Islet precursor cell (in vitro differentiated cells): Measurements from ENCODE around the gene CD109.
"Not testable (repeated sequence)": the region's sequence is repeated elsewhere in the genome, so short reads cannot be mapped to it uniquely, and the experiment has no call there.

Experiments
- DNase-seq: peaks from one replicate; pipeline ENCODE4 v3.0.0-alpha.2; 2018

Gene CD109

DNA sequence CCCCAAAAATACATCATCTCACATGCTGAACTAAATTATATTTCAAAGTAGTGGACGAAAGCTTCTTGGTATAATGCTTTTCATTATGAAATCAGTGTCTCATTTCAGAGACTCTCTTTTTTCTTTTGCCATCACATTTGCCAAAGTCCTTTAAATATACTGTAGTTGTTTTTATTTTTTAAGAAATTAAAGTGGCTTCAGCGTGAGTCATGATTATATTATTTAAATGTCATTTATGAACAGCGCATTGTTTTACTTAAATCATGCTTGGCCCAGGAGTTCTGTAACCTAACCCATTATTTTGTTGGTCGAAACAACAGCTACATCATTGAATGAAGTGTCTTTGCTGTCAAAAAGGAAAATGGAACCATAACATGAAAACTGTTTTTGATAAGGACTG is 100.9 kb downstream of the CD109 start:
- DNase-seq, result no peak

DNA sequence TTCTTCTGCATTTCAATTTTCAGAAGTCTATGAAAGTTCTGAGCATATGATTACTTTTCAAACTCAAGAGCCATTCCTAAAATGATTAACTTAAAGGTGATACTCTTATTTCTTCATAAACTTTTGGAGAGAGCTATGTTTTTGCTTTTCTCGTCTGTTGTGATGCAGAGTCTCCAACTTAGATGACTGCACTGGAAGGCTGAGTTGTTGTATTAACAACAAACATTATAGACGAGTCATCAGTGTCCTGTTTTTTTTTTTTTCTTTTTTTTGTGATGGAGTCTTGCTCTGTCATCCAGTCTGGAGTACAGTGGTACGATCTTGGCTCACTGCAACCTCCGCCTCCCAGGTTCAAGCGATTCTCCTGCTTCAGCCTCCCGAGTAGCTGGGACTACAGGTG is 101.9 kb downstream of the CD109 start:
- no peak for DNase-seq

DNA sequence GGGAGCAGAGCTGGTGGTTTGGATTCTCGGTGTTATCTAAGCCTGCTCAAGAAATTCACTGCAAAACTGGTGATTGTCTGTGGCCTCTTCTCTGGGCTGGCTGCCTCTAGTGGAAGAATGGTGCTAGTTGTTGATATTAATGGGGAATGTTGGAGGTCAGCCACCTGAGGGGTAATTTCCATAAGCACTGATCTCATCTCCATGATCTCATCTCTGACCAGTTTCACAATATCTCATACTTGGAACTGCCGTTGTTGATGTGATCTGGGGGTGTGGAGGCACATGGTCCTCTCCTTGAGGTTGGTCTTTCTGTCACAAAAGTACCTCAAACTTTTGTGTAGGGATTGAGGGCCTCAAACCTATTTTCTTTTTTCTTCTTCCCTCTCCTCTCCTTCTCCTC is 102.6 kb downstream of the CD109 start:
- DNase-seq, result no peak

DNA sequence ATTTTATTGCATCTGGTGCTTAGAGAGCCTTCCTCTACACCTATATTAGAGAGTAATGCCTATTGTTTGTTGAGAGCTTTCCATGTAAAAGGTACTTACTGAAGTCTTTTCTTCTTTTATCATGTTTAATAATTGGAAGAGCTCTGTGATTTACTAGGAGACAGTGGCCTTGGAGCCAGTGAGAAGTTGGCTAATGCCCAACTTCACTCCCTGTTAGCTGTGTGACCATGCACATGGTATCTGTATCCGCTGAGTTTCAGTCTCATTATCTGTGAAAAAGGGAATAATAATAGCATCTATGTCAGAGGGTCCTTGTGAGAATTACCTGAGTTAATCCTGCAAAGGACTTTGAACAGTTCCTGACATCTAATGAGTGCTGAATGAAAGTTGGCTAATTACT is 105.0 kb downstream of the CD109 start:
- DNase-seq, result no peak

DNA sequence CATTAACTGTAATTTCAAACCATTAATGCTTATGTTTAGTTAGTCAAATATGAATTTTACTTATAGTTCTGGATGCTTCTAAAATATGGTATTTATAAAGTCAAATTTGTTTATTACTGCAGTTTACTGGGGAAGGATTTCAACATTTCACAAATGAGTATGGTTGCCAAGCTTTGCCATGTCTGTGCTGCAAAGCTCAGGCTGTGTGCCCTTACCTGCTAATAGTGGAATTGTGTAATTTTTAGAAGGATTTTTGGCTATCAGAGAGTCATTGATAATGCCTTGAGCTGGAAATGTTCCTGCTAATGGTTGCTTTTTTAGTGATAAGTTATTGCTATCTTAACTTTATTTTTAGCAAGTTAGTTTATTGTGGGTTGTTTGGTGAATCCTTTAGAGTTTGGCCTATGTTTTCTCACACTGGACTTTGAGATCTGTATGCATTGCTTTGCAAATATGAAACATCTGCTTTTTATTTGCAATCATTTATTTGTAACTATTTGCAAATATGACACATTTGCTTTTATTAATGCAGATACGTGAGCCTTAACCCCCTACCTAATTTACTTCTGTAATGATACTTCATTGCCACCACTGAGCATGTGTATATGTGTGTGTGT is 105.8 kb downstream of the CD109 start:
- no peak for DNase-seq

DNA sequence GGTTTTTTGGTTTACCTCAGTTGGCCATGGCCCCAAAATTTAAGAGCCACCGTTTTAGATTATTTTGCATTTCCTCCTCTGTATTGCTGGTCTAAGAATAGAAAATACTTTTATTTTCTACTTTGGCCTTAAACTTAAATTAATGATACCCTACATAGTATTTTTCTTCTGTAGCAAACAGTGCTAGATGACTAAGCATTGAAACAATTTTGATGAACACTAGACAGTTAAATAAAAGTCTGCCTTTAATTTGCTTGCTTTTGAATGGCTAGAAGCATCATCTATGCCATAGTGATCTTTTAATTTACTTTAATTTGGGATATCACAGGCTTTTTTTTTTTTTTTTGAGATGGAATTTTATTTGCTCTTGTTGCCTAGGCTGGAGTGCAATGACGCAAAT is 106.4 kb downstream of the CD109 start:
- no peak for DNase-seq

DNA sequence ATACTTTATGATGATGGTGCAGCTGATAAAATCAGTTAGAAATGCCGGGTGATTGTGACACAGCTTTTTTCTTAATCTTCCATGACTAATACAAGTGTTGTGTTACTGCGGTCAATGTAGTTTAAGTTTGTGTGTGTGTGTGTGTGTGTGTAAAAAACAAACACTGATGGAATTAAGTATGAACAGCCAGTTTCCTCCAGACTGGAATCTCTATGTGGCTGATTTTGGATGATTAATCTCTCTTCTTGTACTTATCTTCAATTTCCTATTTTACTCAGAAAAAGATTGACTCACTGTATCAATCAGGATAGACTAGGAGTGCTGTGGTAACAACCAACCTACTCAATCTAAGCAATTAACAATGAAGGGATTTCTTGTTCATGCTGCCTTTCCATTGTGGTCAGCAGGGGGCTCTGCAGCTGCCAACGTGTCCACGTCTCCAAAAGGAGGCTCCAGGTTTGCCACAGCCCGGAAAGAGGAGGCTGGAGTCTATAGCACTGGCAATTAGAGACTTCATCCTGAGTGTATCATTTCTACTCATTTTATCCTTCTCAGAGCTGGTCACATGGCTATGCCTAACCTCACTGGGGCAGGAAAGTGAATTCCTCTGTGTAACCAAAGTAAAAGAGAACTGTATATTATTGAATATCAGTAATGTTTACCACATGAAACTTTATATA is 107.7 kb downstream of the CD109 start:
- DNase-seq, result peak; percentile 84

DNA sequence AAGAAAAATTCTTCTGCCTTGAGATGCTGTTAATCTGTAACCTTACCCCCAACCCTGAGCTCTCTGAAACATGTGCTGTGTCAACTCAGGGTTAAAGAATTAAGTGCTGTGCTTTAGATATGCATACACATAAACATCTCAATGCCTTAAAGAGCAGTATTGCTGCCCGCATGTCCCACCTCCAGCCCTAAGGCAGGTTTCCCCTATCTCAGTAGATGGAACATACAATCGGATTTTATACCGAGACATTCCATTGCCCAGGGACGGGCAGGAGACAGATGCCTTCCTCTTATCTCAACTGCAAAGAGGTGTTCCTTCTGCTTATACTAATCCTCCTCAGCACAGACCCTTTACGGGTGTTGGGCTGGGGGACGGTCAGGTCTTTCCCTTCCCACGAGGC is 109.2 kb downstream of the CD109 start:
- not testable (repeated sequence) for DNase-seq

DNA sequence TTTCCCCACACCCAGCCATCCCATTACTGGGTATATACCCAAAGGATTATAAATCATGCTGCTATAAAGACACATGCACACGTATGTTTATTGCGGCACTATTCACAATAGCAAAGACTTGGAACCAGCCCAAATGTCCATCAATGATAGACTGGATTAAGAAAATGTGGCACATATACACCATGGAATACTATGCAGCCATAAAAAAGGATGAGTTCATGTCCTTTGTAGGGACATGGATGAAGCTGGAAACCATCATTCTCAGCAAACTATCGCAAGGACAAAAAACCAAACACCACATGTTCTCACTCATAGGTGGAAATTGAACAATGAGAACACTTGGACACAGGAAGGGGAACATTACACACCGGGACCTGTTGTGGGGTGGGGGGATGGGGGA is 110.0 kb downstream of the CD109 start:
- not testable (repeated sequence) for DNase-seq

DNA sequence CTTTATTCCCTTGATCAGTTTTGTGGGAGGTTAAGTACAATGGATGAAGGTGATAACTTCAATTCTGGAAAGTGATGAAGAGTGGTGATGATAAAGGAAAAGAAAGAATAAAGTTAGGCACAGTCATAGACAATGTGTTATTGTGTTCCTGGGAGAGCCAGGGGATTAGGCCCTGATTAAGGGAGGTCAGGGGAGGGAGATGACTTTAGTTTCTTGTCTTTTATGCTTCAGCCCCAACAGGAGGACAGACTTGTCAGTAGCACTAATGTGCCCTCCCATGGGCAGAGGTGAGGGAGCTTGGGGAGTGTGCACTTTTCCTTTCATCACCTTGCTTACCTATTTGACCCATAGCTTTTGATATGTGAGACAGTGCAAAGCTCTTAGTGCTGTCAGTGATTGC is 115.7 kb downstream of the CD109 start:
- DNase-seq, result no peak

DNA sequence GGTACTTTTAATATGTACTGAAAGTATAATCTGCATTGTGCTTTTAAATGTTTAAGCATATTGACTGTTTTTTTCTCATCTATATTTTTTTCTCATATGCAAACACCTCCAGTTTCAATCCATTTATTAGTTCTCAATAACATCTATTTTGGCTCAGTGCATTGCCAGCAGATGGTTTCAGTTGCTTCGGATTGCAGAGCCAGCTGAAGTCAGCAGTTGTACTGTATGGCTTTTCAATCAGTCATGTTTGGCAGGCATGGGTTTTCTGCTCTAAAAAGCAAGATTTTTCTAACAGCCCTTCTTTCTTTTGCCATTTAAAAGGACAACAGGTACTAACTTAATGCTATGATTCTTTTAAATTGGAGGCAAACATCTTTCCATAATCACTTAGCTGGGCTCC is 121.2 kb downstream of the CD109 start:
- no peak for DNase-seq

DNA sequence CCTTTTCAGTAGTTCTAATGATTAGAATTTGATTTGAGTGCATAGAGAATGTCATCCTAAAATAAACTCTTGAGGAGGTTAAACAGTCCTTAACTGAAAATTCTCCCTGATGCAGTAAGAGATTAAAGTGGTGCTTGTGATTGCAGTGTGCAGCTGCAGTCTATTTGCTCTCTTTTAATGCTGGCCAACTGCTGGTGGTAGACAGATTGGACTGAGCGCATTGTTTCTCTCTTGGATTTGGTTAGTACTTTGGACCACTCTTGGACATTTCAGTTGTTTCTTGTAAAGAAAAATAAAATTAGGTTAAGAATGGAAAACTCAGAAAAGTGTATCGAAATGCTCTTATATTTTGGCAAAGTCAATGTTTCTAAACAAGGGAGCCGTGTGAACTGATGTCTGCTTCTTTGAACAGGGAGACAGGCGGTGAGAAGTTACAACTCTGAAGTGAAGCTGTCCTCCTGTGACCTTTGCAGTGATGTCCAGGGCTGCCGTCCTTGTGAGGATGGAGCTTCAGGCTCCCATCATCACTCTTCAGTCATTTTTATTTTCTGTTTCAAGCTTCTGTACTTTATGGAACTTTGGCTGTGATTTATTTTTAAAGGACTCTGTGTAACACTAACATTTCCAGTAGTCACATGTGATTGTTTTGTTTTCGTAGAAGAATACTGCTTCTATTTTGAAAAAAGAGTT is 127.2 kb downstream of the CD109 start:
- no peak for DNase-seq

DNA sequence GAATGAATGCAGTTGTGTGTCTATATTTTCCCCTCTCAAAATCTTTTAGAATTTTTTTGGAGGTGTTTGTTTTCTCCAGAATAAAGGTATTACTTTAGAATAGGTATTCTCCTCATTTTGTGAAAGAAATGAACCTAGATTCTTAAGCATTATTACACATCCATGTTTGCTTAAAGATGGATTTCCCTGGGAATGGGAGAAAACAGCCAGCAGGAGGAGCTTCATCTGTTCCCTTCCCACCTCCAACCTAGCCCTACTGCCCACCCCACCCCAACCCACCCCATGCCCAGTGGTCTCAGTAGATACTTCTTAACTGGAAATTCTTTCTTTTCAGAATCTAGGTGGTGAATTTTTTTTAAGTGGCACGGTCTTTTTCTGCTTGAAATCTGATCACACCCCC is 127.8 kb downstream of the CD109 start:
- no peak for DNase-seq

DNA sequence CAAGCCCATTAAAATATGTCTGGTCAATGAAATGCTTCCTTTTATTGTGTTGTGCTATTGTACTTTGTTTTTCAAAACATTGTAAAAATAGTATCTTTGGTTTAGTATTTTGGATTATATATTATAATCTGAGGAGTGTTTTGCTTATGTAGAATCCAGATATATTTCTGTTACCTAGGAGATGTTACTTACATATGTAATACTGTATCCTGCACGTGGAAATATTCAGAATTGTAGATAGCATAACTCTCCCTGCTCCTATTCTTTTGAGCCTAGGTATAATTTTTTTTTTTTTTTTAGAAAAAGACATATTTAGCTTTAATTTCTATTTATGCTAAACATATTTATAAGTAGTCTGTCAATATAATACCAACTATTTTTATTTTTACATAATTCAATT is 130.6 kb downstream of the CD109 start:
- DNase-seq, result no peak

DNA sequence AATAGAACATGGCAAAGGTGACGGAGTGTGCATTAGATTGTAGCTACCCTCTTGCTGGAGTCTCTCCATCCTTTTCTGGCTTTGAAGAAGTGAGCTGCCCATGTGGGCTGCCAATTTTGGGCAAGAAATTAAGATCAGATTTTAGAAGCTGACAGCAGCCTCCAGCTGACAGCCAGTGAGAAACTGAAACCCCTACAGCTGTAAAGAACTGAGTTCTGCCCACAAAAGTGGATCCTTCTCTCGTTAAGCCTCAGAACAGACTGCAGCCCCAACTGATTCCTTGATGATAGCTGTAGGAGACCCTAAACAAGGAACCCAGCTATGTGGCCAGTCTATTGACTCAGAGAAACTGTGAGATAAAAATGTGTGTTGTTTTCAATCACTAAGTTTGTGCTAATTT is 134.1 kb downstream of the CD109 start:
- no peak for DNase-seq

DNA sequence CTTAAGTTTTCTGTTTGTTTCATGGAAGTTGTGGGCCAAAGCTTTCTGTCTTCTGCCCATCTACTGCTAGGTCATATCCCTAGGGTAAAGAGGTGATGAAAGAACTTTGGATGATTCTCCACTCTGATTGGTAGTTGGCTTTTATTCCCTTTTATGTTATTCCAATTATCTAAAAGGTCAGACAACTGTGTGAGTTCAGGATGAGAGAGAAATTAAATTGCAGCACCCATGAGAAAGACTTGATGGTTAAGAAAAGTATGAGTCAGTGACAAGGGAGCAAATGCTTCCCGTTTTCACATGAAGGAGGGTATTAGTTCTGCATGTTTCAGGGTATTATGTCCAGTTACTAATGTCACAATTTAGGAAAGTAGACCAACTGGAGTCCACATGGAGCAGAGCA is 136.3 kb downstream of the CD109 start:
- DNase-seq, result no peak

DNA sequence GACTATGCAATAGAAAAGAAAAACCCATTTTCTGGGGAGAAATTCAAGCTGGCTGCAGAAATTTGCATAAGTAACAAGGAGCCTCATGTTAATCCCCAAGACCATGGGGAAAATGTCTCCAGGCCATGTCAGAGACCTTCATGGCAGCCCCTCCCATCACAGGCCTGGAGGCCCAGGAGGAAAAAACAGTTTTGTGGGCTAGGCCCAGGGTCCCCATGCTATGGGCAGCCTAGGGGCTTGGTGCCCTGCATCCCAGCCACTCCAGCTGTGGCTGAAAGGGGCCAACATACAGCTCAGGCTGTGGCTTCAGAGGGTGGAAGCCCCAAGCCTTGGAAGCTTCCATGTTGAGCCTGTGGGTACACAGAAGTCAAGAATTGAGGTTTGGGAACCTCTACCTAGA is 148.7 kb downstream of the CD109 start:
- DNase-seq, result not testable (repeated sequence)

DNA sequence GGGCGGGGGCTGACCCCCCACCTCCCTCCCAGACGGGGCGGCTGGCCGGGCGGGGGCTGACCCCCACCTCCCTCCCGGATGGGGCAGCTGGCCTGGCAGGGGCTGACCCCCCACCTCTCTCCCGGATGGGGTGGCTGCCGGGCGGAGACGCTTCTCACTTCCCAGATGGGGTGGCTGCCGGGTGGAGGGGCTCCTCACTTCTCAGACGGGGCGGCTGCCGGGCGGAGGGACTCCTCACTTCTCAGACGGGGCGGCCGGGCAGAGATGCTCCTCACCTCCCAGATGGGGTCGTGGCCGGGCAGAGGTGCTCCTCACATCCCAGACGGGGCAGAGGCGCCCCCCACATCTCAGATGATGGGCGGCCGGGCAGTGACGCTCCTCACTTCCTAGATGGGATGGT is 155.0 kb downstream of the CD109 start:
- DNase-seq, result not testable (repeated sequence)

DNA sequence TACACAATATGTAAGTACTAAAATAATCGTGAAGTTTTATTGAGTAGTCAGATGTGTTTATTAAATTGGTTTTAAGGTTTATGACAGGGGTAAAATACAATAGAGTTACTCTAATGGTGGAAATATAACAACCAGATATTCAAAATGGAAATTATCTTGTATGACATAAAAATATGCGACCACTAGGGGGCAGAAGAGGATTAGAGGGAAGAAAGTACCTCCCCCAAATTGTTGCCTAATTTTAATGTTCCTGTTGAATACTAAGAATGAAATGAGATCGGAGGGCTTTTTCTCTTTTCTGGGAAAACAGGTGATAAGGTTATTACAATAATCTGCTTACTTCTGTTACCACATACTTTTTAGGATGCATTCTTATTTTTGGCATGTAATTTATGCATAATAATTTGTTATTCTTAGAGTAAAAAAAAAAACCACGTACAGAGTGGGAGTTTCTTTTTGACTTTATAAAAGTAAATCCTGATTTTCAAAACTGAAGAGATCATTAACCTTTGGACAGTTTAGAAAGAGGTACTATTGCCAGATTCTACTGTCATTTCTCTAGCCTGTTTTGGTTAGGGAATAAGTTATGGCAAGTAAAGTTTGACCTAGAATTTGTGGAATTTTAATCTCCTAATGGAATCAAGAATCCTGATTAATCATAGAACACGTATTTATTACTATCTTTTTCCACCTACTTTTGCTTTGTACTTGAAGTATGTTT is 159.2 kb downstream of the CD109 start:
- DNase-seq, result no peak

DNA sequence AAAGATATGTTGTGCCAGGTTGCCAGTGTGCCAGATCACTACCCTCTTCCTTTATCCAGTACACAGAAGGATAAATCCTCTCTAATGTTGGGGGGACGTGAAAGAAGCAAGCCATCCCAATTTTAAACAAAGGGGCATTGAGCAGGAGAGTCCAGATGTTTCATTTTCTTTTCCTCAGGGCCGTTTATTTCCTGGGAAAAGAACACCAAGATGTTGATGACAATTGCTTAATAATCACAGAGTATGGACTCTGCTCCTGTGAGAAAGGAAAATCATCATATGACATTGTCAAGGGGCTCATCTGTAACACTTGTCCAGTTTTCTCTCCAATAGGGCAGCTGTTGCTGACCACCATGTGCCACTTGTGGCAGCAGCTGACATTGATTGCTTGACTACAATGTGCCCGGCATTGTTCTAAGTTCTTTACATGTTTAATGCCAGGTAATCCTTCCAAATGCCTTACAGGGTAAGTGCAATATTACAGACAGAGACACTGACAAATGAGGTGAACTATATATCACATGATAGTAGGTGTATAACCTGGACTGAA is 161.4 kb downstream of the CD109 start:
- DNase-seq, result no peak

DNA sequence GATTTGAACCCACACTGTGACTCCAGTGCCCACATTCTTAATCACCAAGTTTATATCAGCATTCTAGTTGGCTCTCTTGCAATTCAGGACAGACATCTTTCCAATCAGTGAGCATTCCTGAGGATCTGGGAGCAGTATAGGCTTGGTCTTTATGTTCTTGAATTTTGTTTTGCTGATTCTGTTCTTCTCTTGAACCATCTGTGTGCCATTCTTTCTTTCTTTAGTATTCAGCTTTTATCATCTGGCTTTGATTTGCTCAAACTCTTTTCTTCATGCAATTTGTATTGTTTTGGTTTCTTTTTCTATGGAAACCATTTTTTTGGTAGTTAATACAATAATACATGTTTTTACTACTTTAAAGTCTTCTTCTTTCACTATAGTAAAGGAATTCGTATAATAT is 162.4 kb downstream of the CD109 start:
- no peak for DNase-seq

DNA sequence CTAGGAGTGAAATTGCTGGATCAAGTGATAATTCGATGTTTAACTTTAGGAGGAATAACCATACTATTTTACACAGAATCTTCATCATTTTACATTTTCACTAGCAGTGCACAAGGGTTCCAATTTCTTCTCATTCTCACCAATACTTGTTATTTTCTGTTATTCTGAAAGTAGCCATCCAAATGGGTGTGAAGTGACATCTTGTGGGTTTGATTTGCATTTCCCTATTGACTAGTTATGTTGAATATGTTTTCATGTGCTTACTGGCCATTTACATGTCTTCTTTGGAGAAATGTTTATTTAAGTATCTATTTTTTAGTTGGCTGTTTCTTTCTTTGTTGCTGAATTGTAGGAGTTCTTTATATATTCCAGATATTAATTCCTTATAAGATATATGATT is 164.3 kb downstream of the CD109 start:
- DNase-seq, result no peak

DNA sequence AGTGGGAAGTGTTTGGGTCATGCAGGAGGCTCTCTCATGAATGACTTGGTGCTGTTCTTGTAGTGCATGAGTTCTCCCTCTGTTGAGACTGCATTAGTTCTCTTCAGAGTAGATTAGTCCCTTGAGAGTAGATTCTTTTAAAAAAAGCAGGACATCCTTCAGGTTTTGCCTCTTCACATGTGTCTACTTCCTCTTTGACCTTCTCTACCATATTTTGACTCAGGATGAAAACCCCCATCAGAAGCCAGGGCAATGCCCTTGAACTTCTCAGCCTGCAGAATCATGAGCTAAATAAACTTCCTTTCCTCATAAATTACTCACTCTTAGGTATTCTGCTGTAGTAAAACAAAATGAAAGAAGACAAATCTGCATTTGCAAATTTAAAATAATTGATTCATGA is 170.3 kb downstream of the CD109 start:
- no peak for DNase-seq

DNA sequence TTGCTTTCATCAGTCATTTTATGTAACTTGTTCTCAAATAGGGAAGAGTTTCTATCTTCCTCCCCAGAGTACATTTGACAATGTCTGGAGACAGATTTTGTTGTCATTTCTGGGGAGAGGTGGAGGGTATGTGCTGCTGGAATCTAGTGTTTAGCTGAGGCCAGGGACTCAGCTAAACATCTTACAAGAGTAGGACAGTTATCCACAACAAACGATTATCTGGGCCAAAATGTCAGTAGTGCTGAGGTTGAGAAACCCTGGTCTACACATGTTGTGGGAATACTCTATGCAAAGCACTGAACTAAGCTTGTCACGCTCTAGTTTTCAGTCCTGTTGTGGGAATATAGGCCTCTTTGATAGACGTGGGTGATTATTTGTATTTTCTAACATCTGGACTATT is 171.4 kb downstream of the CD109 start:
- no peak for DNase-seq
